GM10248 (cell line): ENCODE data around the gene NME1.

Experiments used
- CTCF ChIA-PET: fragments of 300-600 bp; sonication (Branson Sonifier 250); formaldehyde crosslinking; extraction: SDS; loops from one replicate; lab custom pipeline; 2021; ENCODE audit warnings: antibody characterized with exemption; lab: Yijun Ruan, JAX
- POLR2A ChIA-PET: fragments of 350-650 bp; sonication (Branson Sonifier 250); formaldehyde crosslinking; extraction: SDS; loops from one replicate; lab custom pipeline; 2020; ENCODE audit warnings: antibody characterized with exemption; lab: Yijun Ruan, JAX
- DNase-seq: peaks from one replicate; pipeline ENCODE4 v3.0.0; 2012; ENCODE audit errors: extremely low spot score
- TF ChIP-seq, protein P1 (sequence below): IDR thresholded peaks from 2 replicates; pipeline ENCODE4 v1.5.1; 2012; ENCODE audit warnings: mild to moderate bottlenecking, low read depth; ENCODE audit errors: extremely low read depth, missing control alignments, control extremely low read depth

NME1 gene

DNA sequence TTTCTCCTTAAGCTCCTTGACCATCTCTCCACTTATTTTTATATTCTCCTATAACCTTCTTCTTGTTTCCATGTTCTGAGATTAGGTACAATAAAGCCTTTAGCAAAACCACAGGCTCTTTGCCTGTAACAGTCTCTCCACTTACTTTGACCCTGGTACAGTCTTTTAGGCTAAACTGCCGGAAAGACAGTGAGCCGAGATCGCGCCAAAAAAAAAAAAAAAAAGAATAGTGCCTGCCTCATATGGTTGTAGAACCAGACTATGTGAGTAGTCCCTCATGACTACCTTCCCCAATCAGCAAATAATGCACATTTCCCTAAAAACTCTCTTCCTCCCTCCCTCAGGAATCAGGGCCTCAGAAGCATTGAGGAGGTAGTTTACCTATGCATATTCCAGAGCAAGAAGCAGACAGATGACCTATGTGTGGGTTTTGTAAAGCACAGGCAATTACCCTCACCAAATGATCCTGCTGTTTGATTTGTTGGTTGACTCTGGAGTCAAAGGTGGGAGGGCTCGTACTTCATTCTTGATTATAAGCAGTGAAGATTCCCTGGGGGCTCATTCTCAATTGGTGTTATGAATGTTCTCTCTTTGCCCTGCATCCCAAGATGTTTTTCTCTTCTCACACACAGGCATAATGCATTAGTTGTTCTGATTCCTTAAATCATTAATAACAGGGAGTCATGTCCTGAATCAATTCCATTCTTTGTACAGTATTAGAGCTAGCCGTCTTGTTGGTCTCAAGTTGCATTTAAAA, 8.9 kb upstream of the NME1 start:
- DNase-seq = no peak
- CTCF ChIA-PET = no interaction called here
- TF ChIP-seq, protein P1, sequence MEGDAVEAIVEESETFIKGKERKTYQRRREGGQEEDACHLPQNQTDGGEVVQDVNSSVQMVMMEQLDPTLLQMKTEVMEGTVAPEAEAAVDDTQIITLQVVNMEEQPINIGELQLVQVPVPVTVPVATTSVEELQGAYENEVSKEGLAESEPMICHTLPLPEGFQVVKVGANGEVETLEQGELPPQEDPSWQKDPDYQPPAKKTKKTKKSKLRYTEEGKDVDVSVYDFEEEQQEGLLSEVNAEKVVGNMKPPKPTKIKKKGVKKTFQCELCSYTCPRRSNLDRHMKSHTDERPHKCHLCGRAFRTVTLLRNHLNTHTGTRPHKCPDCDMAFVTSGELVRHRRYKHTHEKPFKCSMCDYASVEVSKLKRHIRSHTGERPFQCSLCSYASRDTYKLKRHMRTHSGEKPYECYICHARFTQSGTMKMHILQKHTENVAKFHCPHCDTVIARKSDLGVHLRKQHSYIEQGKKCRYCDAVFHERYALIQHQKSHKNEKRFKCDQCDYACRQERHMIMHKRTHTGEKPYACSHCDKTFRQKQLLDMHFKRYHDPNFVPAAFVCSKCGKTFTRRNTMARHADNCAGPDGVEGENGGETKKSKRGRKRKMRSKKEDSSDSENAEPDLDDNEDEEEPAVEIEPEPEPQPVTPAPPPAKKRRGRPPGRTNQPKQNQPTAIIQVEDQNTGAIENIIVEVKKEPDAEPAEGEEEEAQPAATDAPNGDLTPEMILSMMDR = no peak
- POLR2A ChIA-PET = no interaction called here

DNA sequence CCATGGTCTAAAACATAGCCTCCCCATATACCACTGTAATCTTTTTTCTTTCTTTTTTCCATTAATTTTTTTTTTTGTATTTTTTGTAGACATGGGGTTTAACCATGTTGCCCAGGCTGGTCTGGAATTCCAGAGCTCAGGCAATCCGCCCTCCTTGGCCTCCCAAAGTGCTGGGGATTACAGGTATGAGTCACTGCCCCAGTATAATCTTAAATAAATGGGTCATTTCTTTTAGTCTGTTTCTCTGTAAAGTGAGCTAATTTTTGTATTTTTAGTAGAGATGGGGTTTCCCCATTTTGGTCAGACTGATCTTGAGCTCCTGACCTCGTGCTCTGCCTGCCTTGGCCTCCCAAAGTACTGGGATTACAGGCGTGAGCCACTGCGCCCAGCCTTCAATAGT, 5.7 kb upstream of the NME1 start:
- CTCF ChIA-PET = interaction anchor here (0.9 to 2.0 kb wide), 6 partner anchors 12 to 294 kb away, joined by 3 to 6 read pairs (median 4); no protein-coding TSS in a partner anchor
- DNase-seq = no peak
- POLR2A ChIA-PET = interaction anchor here (0.8 kb wide), 1 partner anchor 26 kb away, joined by 5 read pairs; no protein-coding TSS in a partner anchor
- TF ChIP-seq, protein P1 = no peak

DNA sequence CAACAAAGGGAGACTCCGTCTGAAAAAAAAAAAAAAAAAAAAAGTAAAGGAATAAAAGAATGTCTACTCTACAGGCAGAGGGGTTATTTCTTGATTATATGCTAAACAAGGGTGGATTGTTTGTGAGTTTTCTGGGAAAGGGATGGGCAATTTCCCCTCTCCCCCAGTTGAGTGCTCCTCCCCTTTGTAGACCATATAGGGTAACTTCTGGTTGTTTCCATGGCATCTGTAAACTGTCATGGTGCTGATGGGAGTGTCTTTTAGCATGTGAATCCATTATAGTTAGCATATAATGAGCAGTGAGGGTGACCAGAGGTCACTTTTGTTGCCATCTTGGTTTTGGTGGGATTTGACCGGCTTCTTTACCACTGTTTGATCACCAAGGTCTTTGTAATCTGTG, 4.2 kb upstream of the NME1 start:
- ChIA-PET CTCF (interaction anchor here (0.7 to 2.0 kb wide), 2 partner anchors 12 to 16 kb away, joined by 3 to 6 read pairs; no protein-coding TSS in a partner anchor), POLR2A (no interaction called here)
- no peak for DNase-seq
- TF ChIP-seq, protein P1 = no peak

DNA sequence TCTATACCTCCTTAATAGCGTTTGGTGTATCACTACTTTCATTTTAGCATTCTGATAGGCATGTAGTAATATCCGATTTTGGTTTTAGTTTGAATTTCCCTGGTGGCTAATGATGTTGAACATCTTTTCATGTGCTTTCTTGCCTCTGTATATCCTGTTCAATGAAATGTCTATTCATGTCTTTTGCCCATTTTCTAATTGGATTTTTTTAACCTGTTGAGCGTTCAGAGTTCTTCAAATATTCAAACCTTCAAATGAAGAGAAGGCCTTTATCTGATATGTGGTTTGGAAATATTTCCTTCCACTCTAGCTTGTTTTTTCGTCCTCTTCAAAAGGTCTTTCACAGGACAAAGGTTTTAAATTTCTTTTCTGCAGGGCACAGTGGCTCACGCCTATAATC, 2.4 kb upstream of the NME1 start:
- ChIA-PET CTCF (interaction anchor here (2.7 kb wide), 1 partner anchor 150 kb away, joined by 12 read pairs; no protein-coding TSS in a partner anchor), POLR2A (no interaction called here)
- no peak for DNase-seq
- TF ChIP-seq, protein P1 = no peak

DNA sequence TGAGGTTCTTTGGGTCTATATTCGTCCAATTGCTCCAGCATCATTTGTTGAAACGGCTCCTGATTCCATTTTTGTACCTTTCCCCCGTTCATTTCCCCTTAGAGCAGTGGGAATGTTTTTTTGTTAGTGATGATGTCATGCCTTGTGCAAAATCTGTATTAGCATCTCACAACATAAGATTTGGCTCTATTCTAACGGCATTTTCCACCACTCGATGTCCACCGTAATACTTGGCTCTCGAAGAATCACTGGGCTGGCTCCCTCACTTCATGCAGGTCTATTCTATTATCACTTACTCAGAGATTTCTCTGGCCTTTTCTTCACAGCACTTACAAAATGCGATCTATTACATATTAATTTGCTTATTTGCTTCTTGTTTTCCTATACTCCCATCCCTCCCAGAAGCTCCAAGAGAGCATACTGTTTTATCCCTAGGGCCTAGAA, 571 bp upstream of the NME1 start:
- TF ChIP-seq, protein P1 = no peak
- CTCF ChIA-PET = interaction anchor here (0.7 to 2.2 kb wide), 31 partner anchors 9 to 352 kb away, joined by 3 to 57 read pairs (median 5); partner anchors contain the start of genes NME2 and SPAG9
- no peak for DNase-seq
- POLR2A ChIA-PET = interaction anchor here (0.5 to 1.2 kb wide), 4 partner anchors 13 to 441 kb away, joined by 3 to 6 read pairs (median 5); partner anchors contain the start of genes SPAG9 and TOB1

DNA sequence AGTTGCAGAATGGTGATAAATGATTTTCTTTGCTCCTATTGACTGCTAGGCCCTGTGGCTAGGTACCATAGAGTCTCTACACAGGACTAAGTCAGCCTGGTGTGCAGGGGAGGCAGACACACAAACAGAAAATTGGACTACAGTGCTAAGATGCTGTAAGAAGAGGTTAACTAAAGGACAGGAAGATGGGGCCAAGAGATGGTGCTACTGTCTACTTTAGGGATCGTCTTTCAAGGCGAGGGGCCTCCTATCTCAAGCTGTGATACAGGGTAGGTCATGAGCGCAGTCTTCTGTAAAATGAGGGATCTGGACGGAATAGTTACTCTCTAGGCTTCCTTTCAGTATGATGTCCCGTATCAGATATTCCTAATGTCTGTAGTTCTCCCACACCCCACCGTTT, 817 bp downstream of the NME1 start:
- CTCF ChIA-PET = interaction anchor here (0.9 to 2.3 kb wide), 7 partner anchors 8 to 205 kb away, joined by 3 to 57 read pairs (median 4); partner anchors contain the start of gene NME2
- POLR2A ChIA-PET = no interaction called here
- no peak for DNase-seq
- TF ChIP-seq, protein P1 = no peak
